GM19452 (cell line): ENCODE results near the gene SIGLEC11.

Experiments used
- ATAC-seq: cut with Tn5 transposase; IDR thresholded peaks from one replicate; pipeline ENCODE4 v1.9.1; 2021; ENCODE audit not compliant: unreplicated experiment

SIGLEC11 gene

GRCh38 chr19:49907745-49908446, 53.1 kb downstream of the SIGLEC11 start:
- ATAC-seq, result no peak

- no peak for ATAC-seq
Observed at GRCh38 chr19:49906879-49907564, 54.0 kb downstream of the SIGLEC11 start.

GRCh38 chr19:49904136-49904535, 56.8 kb downstream of the SIGLEC11 start:
- no peak for ATAC-seq
